ENCODE measurements around the gene ACSBG1.

The ACSBG1 gene

GRCh38 chr15:78222745-78223395, 11.5 kb downstream of the ACSBG1 start:
- DNase-seq (ENCODE audit: low read depth in 2 of 2): no peak

GRCh38 chr15:78220713-78221112, 13.7 kb downstream of the ACSBG1 start:
- no peak for DNase-seq (ENCODE audit: low read depth in 2 of 2)

- DNase-seq (ENCODE audit: low read depth in 2 of 2): no peak
Observed at GRCh38 chr15:78216276-78217104, 17.9 kb downstream of the ACSBG1 start.

GRCh38 chr15:78213956-78214355, 20.4 kb downstream of the ACSBG1 start:
- no peak for DNase-seq (ENCODE audit: low read depth in 2 of 2)

- DNase-seq (ENCODE audit: low read depth in 2 of 2): no peak
Observed at GRCh38 chr15:78213425-78213750, 21.0 kb downstream of the ACSBG1 start.

- DNase-seq (ENCODE audit: low read depth in 2 of 2): no peak
Observed at GRCh38 chr15:78212546-78213424, 21.6 kb downstream of the ACSBG1 start.

GRCh38 chr15:78212008-78212407, 22.4 kb downstream of the ACSBG1 start:
- DNase-seq (ENCODE audit: low read depth in 2 of 2): no peak

- DNase-seq (ENCODE audit: low read depth in 2 of 2): no peak
Observed at GRCh38 chr15:78211189-78211921, 23.0 kb downstream of the ACSBG1 start.

- no peak for DNase-seq (ENCODE audit: low read depth in 2 of 2)
Observed at GRCh38 chr15:78210349-78210717, 24.0 kb downstream of the ACSBG1 start.

- DNase-seq (ENCODE audit: low read depth in 2 of 2): no peak
Observed at GRCh38 chr15:78209646-78210348, 24.6 kb downstream of the ACSBG1 start.

GRCh38 chr15:78208887-78209645, 25.3 kb downstream of the ACSBG1 start:
- DNase-seq (ENCODE audit: low read depth in 2 of 2): no peak

GRCh38 chr15:78208341-78208844, 26.0 kb downstream of the ACSBG1 start:
- DNase-seq (ENCODE audit: low read depth in 2 of 2): no peak

GRCh38 chr15:78207641-78208340, 26.6 kb downstream of the ACSBG1 start:
- no peak for DNase-seq (ENCODE audit: low read depth in 2 of 2)

GRCh38 chr15:78207110-78207458, 27.3 kb downstream of the ACSBG1 start:
- no peak for DNase-seq (ENCODE audit: low read depth in 2 of 2)

GRCh38 chr15:78206326-78207109, 27.8 kb downstream of the ACSBG1 start:
- DNase-seq (ENCODE audit: low read depth in 2 of 2): no peak

GRCh38 chr15:78205856-78206255, 28.5 kb downstream of the ACSBG1 start:
- DNase-seq (ENCODE audit: low read depth in 2 of 2): no peak

GRCh38 chr15:78205337-78205736, 29.0 kb downstream of the ACSBG1 start:
- DNase-seq (ENCODE audit: low read depth in 2 of 2): no peak

- DNase-seq (ENCODE audit: low read depth in 2 of 2): no peak
Observed at GRCh38 chr15:78204351-78205309, 29.7 kb downstream of the ACSBG1 start.

Data from stimulated activated CD8-positive, alpha-beta memory T cell treated with anti-CD3 and anti-CD28 coated beads, Interleukin-2, amount 100 ng/mL, for 48 hours (primary cell).